EH (cell line): Measurements from ENCODE around the gene IFFO2.

Experiments
- DNase-seq: peaks from one replicate; pipeline ENCODE4 v3.0.0-alpha.2; 2015; ENCODE audit warnings: low read depth

IFFO2 gene

GRCh38 chr1:18893120-18893519 lies 63.4 kb downstream of the IFFO2 start:
- peak; percentile 70 for DNase-seq

- peak; percentile 77 for DNase-seq
Observed at GRCh38 chr1:18891858-18892257, 64.6 kb downstream of the IFFO2 start.

DNA sequence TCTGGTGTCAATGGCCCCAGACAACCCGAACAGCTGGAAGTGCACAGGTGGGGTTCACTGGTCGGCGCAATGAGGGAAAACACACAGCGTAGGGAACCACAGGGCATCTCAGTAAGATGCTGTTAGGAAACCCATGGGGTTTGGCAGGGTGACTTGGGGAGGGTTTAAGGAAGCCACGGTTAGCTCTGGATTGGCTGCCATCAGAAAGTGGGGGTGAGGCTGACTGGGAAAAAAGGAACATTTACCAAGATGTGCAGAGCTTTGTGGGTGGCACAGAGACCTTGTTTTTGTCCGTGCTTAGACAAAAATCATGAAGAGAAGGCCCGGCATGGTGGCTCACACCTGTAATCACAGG lies 65.1 kb downstream of the IFFO2 start:
- DNase-seq = no peak

DNA sequence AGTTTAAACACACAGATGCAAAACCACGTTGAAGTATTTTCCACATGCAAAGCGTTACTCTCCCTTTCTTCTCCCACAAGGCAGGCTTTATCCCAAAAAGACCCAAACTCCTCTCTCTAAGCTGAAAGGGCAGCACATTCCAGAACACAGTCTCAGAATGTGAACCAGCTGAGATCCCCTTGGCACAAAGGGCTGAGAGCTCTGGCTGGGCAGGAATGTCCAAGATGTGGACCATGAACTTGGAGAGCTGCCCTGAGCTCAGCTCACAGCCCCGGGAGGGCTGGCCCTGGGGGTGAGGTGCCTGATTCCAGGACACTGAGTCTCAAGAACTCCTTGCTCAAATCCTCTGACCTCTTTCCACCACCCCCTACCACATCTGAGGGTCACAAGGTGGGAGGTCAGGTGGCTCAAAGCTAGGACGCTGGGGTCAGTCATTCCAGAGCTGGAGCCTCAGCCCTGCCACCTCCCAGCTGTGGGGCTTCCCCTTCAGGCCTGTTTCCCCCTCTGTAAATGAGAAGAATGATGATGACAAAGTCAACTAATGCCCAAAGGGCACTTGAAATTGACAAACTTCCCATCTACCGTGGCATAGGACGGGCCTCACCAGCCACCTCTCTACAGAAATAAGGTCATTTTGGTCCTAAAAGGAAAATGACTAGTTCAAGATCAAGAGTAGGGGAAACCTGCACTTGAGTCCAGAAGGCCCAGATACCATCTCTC lies 65.6 kb downstream of the IFFO2 start:
- peak; percentile 87 for DNase-seq

GRCh38 chr1:18886003-18886335 lies 70.5 kb downstream of the IFFO2 start:
- peak; percentile 74 for DNase-seq

DNA sequence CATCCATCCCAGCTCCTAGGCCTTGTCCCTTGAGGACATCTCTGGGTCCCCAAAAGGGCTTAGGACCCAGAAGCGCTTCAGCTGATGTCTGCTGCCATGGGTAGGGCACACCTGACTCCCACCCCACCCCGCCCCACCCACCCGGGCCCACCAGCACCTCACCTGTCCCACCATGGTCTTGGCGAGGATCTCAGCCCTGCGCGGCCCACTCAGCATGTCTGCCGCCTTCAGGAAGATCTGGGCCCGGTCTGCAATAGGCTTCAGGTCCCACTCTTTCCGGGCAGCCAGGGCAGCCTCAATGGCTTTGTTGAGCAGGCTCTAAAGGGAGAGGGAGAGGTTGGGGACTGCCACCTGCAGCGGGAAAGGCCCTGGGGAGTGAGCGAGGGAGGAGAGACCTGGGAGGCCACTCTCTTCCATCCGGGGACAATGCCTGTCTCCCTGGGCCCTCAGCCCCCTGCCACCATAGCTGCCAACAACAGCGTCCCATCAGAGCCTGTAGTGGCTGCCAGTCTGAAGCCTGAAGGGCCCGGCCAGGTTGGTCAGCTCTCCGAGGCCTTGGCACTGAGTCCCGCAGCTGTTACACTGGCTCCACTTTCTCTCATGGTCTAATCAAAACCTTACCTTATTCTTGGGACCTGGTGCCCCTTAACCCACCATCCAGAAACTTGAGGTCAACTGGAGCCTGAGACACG lies 71.0 kb downstream of the IFFO2 start:
- DNase-seq = no peak

- no peak for DNase-seq
Observed at GRCh38 chr1:18884727-18885126, 71.7 kb downstream of the IFFO2 start.

- DNase-seq = no peak
Observed at GRCh38 chr1:18884419-18884717, 72.1 kb downstream of the IFFO2 start.

DNA sequence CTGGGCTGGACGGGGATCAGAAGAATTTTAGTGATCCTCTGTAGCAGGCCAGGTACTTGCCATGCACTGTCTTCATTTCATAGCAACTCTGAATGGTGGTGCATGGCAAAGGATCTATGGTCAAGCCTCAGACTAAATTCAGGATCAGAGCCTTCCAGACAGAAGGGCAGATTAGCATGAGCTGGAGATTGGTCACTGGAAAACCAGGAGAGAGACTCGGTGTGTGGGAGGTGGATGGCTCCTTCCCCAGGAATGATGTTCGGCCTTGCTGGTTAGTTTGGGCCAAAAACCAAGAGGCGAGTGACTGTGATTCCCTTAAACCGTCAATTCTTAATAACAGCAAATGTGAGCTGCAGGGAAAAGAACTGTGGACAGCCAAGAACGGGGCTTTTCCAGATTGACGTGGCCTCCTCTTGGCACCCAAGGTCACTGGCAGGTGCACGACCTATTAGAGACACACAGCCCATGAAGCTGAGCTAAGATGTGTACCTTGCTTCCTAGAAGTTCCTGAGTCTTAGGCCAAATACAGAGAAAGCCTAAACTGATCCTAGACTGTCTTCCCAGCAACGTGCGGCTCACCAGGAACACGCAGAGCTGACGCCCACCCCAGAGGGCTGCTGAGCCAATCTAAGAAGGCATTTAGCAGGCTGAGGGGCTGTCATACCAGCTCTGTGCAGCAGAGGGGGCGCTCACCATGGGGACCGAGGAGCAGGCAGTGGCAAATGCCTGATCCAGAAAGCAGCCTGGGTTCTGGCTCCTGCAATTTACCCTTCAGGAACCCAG lies 72.6 kb downstream of the IFFO2 start:
- peak; percentile 75 for DNase-seq

DNA sequence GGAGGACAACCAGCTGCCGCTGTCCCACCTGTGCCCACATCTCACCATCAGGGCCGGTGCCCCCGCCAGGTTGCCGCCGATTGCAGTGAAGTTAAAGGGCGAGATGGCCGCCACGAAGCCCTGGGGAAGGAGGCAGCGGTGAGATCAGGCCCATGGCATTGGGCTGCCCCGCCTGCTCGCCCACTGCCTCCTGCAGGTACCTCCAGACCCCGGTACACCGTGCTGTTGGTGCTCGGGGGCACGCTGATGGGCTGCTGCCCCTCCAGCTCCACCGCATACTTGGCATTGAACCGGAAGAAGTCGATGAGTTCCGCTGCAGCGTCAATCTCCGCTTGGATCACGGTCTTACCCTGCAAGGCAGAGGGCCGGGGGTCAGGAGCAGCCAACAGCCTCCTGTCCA lies 73.4 kb downstream of the IFFO2 start:
- no peak for DNase-seq

GRCh38 chr1:18882486-18882885 lies 74.0 kb downstream of the IFFO2 start:
- peak; percentile 21 for DNase-seq

DNA sequence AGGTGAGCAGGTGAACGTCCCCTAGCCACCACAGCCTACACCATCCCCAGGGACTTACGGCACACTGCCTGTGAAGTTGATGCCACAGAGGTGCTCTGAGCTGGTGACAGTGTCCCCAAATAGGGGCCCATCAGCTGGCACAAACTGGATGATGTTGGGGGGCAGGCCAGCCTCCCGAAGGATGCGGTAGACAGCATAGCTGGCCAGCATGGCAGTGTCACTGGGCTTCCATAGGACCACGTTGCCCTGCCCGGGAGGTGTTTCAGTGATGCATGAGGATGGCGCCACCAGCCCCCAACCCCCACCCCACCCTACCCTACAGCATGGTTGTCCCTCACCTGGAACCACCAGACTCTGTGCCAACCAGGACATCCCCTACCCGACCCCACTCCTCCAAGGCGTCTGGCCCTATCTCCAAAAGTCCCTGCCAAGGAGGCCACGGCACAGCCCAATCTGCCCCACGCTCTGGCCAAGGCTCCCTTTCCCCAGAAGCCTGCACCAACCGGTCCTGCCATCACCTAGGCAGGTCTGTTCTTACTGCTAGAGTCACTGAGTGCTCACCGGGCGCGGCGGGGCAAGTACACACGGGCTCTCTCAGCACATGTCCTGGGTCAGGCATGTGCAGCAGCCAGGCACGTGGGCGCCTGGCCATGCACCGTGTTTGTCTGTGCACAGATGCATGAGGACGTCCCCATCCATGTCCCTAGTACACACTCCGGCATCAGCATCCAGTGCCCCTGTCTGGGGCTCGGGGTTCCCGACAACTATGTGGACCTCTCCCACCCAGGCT lies 74.6 kb downstream of the IFFO2 start:
- no peak for DNase-seq

DNA sequence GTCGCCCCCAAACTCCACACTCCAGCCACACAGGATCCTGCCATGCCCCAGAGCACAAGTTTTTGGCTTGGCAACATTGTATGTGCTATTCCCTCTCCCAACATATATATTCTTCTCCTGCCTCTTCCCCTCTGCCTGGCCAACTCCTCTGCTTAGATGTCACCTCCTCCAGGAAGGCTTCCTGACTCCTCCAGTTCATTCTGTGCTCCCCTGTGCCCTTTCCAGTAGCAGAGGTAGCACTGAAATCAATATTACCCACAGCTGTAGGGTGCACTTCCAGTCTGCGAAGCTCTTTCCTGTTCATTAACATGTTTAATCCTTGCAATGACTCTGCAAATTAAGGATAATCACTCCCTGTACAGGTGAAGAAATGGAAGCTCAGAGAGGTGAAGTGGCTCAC lies 75.3 kb downstream of the IFFO2 start:
- no peak for DNase-seq

DNA sequence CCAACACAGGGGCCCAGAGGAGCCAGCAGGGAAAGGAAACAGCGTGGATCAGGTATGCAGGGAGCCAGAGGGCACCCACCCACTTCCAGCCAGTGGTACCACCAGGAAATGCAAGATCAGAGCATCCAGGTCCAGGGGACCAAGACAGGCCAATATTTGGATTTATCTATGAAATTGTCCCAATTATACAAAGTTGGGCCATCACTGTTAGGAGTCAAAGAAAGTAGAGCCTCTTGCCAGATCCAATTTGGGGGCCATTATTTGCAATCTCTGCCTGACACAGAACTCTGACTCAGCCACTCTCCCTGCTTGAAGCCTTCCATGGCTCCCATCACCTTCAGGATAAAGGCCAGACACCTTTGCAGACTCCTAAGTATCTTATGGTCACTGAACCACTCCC lies 75.9 kb downstream of the IFFO2 start:
- DNase-seq = no peak

GRCh38 chr1:18879791-18880309 lies 76.6 kb downstream of the IFFO2 start:
- no peak for DNase-seq

DNA sequence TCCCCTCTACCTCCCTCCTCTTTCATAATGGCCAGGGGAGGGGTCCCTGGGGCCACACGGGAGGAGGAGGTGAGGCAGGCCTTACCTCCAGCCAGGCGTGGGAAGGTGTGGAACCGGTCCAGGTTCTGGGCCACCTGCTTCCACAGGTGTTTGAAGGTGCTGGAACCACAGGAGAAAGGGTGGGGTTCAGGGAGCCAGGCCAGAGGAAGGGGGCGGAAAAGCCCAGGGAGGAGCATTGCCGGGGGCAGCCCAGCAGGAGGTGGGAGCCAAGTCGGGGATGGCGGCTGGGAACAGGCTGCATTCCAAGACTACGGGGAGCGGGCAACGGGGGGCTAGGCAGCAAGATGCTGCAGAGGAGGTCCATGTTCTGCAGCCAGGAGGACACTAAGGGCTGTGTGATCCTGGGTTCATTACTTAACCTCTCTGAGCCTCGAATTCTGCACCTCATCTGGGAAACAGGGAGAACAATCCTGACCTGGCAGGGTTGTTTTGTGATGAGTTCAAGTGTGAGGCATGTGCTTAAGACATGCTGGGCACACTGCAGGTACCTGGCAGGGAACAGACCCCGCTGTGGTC lies 77.2 kb downstream of the IFFO2 start:
- no peak for DNase-seq

- no peak for DNase-seq
Observed at GRCh38 chr1:18878538-18879214, 77.8 kb downstream of the IFFO2 start.

GRCh38 chr1:18877282-18877681 lies 79.2 kb downstream of the IFFO2 start:
- DNase-seq = no peak

DNA sequence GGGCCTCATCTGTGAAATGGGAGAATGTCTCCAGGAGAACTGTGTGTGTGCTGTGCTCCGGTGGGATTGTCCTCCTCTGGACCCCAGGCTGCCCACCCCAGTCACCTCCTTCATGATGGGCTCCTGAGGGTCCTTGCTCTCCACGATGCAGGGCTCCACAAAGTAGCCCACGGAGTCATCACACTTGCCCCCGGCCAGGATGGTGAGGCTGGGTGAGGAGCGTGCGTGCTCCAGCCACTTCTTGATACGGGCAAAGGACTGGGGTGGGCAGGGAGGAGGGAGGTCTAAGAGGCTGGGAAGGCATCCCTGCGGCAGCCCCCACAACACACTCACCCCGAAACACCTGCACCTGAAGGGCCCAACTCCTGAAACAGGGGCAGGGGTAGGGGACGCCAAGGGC lies 80.3 kb downstream of the IFFO2 start:
- DNase-seq = no peak

- DNase-seq = no peak
Observed at GRCh38 chr1:18875796-18876128, 80.7 kb downstream of the IFFO2 start.

DNA sequence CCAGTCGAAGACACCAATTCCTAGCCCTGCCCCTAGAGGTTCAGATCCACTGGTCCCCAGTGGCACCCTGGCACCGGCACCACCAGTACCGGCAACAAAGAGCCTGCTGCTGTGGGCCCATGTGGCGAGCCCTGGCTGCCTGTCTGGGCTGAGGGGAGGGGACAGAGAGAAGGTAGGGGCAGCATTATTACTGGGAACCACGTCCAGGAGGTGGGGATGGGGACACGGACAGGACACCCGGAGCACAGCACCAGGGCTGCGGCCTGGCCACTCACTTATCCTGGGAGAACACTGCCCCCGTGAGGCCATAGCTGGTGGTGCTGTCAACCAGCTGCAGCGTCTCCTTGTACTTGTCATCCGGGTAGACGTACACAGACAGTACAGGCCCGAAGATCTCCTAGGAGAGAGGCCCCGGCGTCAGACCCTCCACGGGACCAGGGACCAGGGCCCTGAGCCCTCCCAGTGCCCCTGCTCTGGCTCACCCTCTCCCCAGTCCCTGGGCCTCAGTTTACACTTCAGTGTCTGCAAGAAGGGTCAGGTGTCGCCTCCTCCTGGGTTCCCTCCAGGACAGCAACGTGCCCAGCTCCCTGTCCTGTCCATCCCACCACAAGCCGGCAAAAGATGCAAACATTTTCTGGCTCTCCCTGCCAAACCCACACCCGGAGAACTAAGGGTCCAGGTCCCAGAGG lies 81.2 kb downstream of the IFFO2 start:
- DNase-seq = peak; percentile 77
